Suprapubic skin (tissue), 4 donors: ENCODE measurements around the gene KCNH4.
A peak's percentile ranks its signal among the peaks of the same experiment; 100 is the strongest.

Experiments used
- CTCF ChIP-seq, 2 donors: fragments of 200-600 bp in 1 of 2; fragments of 450-650 bp in 1 of 2; sonication (generic) in 1 of 2; IDR thresholded peaks; one replicate each; pipeline ENCODE4 v1.5.1; 2016 to 2019; ENCODE audit warnings: antibody characterized with exemption in 2 of 2, mild to moderate bottlenecking in 1 of 2, moderate library complexity in 1 of 2
- POLR2A ChIP-seq, 2 donors: fragments of 450-650 bp; IDR thresholded peaks; one replicate each; pipeline ENCODE4 v1.6.1; 2017; ENCODE audit warnings: antibody characterized with exemption in 2 of 2, mild to moderate bottlenecking in 2 of 2, moderate library complexity in 2 of 2
- POLR2AphosphoS5 ChIP-seq, 3 donors: sonication (generic); formaldehyde crosslinking; IDR thresholded peaks; one replicate each; pipeline ENCODE4 v1.6.1; 2017; ENCODE audit warnings: antibody characterized with exemption in 3 of 3

- TF ChIP-seq CTCF (IDR thresholded peaks at IDR 0.05) = peak in 1 of 2 donors; percentile 45
- TF ChIP-seq POLR2A (IDR thresholded peaks at IDR 0.05) = no peak
- TF ChIP-seq POLR2AphosphoS5 (IDR thresholded peaks at IDR 0.05) = no peak
These were observed at the start of gene KCNH4 for GRCh38 chr17:42180922-42181850.
